ENCODE measurements around the gene BAIAP2L2. TPM values are rescaled to one million over a fixed set of nuclear protein-coding genes. Genes with fewer than 3 reads are reported as not detected.

BAIAP2L2 gene
- total RNA-seq, 1 experiment from 2014 or later: 2.3 TPM

DNA sequence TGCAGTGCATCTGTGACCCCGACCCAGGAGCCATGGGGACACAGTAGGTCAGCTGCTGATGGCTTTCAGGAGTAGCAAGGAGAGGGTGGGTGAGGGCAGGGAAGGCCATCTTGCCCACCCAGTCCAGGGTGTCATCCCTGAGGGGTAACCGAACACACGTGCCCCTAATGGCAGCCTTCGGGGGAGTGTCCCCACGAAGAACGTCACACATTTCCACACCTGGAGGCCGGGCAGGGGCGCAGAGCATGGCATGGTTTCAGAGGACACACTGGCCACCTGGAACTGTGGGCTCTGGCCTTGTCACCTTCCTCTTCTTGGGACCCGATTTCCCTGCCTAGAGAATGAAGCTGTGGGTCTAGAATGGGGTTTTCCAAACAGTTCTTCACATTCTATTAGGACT is 19.4 kb upstream of the BAIAP2L2 start:
- Histone ChIP-seq H3K27me3 (ENCODE audit: insufficient read depth, low read length) (no peaks in the 10 kb centered on the region), H2BK5ac (ENCODE audit: insufficient read length, low read length) (no peak overlapping the region), H3K4me1 (ENCODE audit: insufficient read depth, low read length) (no peaks in the 10 kb centered on the region), H4K91ac (ENCODE audit: insufficient read length, low read depth, low read length) (no peak overlapping the region), H4K20me1 (ENCODE audit: control insufficient read depth, insufficient read depth, insufficient read length) (no peaks in the 10 kb centered on the region), H2AK5ac (ENCODE audit: insufficient read length, low read length) (no peak overlapping the region), H4K8ac (replicated peaks; ENCODE audit: insufficient read length, low read depth, low read length) (no peak overlapping the region), H3T11ph (ENCODE audit: low read length) (no peak overlapping the region), H3K56ac (ENCODE audit: insufficient read length, low read depth, low read length) (no peak overlapping the region), H2BK15ac (ENCODE audit: low read depth, low read length) (no peak overlapping the region), H3K14ac (ENCODE audit: insufficient read depth, low read length) (no peak overlapping the region), H3K4me2 (ENCODE audit: insufficient read depth, insufficient read length, low read length) (no peak overlapping the region), H2BK120ac (ENCODE audit: low read depth, low read length, poor library complexity, severe bottlenecking) (no peak overlapping the region), H3K79me1 (ENCODE audit: insufficient read depth, low read depth, low read length, poor library complexity, severe bottlenecking) (no peaks in the 10 kb centered on the region), H2BK12ac (ENCODE audit: insufficient read length, low read depth, low read length) (no peak overlapping the region), H3K9me3 (ENCODE audit: control insufficient read depth, low read depth, low read length) (no peaks in the 10 kb centered on the region), H3K27ac (ENCODE audit: insufficient read length, low read depth, low read length) (no peak overlapping the region), H3K23me2 (ENCODE audit: insufficient read length, low read depth, low read length, poor library complexity, severe bottlenecking) (no peaks in the 10 kb centered on the region), H3K79me2 (ENCODE audit: insufficient read depth, low read length) (no peaks in the 10 kb centered on the region), H2AFZ (ENCODE audit: low read length) (no peak overlapping the region), H3K18ac (ENCODE audit: insufficient read length, low read depth, low read length) (no peak overlapping the region), H3K9ac (ENCODE audit: extremely low read depth, insufficient read length, low read length) (no peak overlapping the region), H3K4ac (ENCODE audit: low read depth, low read length) (no peak overlapping the region), H4K5ac (ENCODE audit: insufficient read length, low read depth, low read length) (no peak overlapping the region), H2BK20ac (ENCODE audit: low read depth, low read length, poor library complexity, severe bottlenecking) (no peak overlapping the region), H3K23ac (ENCODE audit: insufficient read length, low read depth, low read length) (no peak overlapping the region)
- Mint-ChIP-seq H3K27ac (no peak overlapping the region), H3K4me1 (no peaks in the 10 kb centered on the region), H3K36me3 (ENCODE audit: insufficient read depth in 1 of 3, low read depth in 3 of 3) (peaks cover 0 to 23% (median 8%) of the 10 kb centered on the region in 3 experiments; a peak in 4 of 7 replicates), H3K4me3 (no peak overlapping the region), H3K9me3 (no peaks in the 10 kb centered on the region), H3K27me3 (ENCODE audit: low read depth) (no peaks in the 10 kb centered on the region)
- no peak for DNase-seq
- no peak for TF ChIP-seq CTCF (conservative IDR thresholded peaks at IDR 0.05)
- no CpG with 5 or more reads among the region's 9 CpGs for WGBS (ENCODE audit: extremely low coverage, insufficient read length, low lambda C conversion rate)

Data from H9 (cell line).